Caco-2 (cell line): ENCODE data around the gene CLDN11. TPM values are rescaled to one million over a fixed set of nuclear protein-coding genes. Genes with fewer than 3 reads are reported as not detected.

Experiments used
- BruUV-seq: library from RNA; stranded (reverse); fragments of 400-500 nt; replicated peaks from 2 replicates; lab custom pipeline; 2021; lab: Mats Ljungman, UMichigan
- CTCF ChIA-PET: fragments of 300-600 bp; sonication (Branson Sonifier 250); formaldehyde crosslinking; loops from one replicate; lab custom pipeline; 2022; ENCODE audit warnings: antibody characterized with exemption; lab: Charles Lee
- POLR2A ChIA-PET: fragments of 300-600 bp; sonication (Branson Sonifier 250); formaldehyde crosslinking; loops from one replicate; lab custom pipeline; 2022; ENCODE audit warnings: antibody characterized with exemption; lab: Charles Lee
- DNase-seq, 2 experiments: peaks; one replicate each; pipeline versions ENCODE4 v3.0.0 to v3.0.0-alpha.2; 2020 to 2022
- H3K27me3 ChIP-seq: replicated peaks from 2 replicates; pipeline ENCODE4 v1.6.0; 2011; ENCODE audit warnings: low read length; ENCODE audit not compliant: control insufficient read depth, insufficient read depth
- H3K36me3 ChIP-seq: 2 replicates; pipeline ENCODE4 v1.5.1; 2011; ENCODE audit warnings: low read length; ENCODE audit not compliant: control insufficient read depth, insufficient read depth
- H3K4me1 ChIP-seq: fragments of 250-450 bp; sonication (Bioruptor Pico); 2 replicates; pipeline ENCODE4 v1.5.1; 2020; ENCODE audit warnings: mild to moderate bottlenecking
- H3K4me3 ChIP-seq: 2 replicates; pipeline ENCODE4 v1.5.1; 2011; ENCODE audit warnings: low read depth, mild to moderate bottlenecking, control low read depth, low read length
- H3K9me3 ChIP-seq: fragments of 250-450 bp; sonication (Bioruptor Pico); 2 replicates; pipeline ENCODE4 v1.5.1; 2020; ENCODE audit warnings: mild to moderate bottlenecking, moderate library complexity
- H3K27ac Mint-ChIP-seq: one replicate; pipeline ENCODE4 v1.8.0; 2022; ENCODE audit warnings: mixed read lengths; ENCODE audit not compliant: unreplicated experiment
- H3K27me3 Mint-ChIP-seq: one replicate; pipeline ENCODE4 v1.8.0; 2022; ENCODE audit warnings: mixed read lengths; ENCODE audit not compliant: insufficient read depth, unreplicated experiment
- H3K36me3 Mint-ChIP-seq: one replicate; pipeline ENCODE4 v1.8.0; 2022; ENCODE audit warnings: mild to moderate bottlenecking, mixed read lengths; ENCODE audit not compliant: insufficient read depth, unreplicated experiment
- H3K4me1 Mint-ChIP-seq: one replicate; pipeline ENCODE4 v1.8.0; 2022; ENCODE audit warnings: low read depth, mixed read lengths; ENCODE audit not compliant: unreplicated experiment
- H3K4me3 Mint-ChIP-seq: one replicate; pipeline ENCODE4 v1.8.0; 2022; ENCODE audit warnings: mild to moderate bottlenecking, moderate library complexity, mixed read lengths; ENCODE audit not compliant: unreplicated experiment
- H3K9me3 Mint-ChIP-seq: one replicate; pipeline ENCODE4 v1.8.0; 2022; ENCODE audit warnings: mixed read lengths; ENCODE audit not compliant: unreplicated experiment
- intact Hi-C: fragments of 100-400 bp; cut with micrococcal nuclease; formaldehyde crosslinking; loops from one replicate; pipeline ENCODE4 v1.10.0; 2022; ENCODE audit not compliant: unreplicated experiment
- total RNA-seq: library from RNA; stranded (reverse); gene quantifications from 2 replicates; pipeline ENCODE4 v1.2.3, GENCODE V29; 2022
- TF ChIP-seq, protein P1 (sequence below), 2 experiments: fragments of 200-600 bp in 1 of 2; IDR thresholded peaks; 1 replicate in 1 of 2; 2 replicates in 1 of 2; pipeline versions ENCODE4 v1.5.1 to v1.8.0; 2011 to 2022; ENCODE audit warnings: antibody characterized with exemption in 1 of 2, control low read depth in 1 of 2, inconsistent platforms in 1 of 2, low read depth in 1 of 2, low read length in 1 of 2, mild to moderate bottlenecking in 1 of 2, moderate library complexity in 1 of 2; ENCODE audit not compliant: insufficient read depth in 1 of 2, severe bottlenecking in 1 of 2, unreplicated experiment in 1 of 2

Gene CLDN11
- total RNA-seq, 1 experiment from 2014 or later = 0.41 TPM

DNA sequence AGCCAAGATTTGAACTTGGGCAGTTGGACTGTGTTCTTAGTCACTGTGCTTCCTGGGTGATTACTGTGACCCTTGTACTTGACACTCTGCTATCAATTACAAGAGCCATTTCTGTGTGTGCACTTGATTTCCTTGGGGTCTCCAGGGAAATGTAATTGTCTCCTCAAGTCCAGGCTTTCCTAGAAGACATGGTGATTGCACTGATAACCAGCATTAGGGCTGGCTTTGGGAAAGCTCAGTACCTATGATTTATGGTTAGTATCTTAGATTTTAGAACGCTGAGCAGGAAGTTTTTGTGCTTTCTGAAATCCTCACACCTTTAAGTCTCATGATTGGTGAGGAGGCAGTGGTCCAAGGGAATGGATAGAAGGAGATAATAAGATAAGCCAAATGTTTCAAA, 1.6 kb upstream of the CLDN11 start:
- POLR2A ChIA-PET = no interaction called here
- no peak for DNase-seq
- Mint-ChIP-seq H3K27ac (no peak overlapping the region), H3K36me3 (no peaks in the 10 kb centered on the region), H3K9me3 (no peaks in the 10 kb centered on the region), H3K27me3 (peaks cover 3% of the 10 kb centered on the region), H3K4me1 (no peaks in the 10 kb centered on the region), H3K4me3 (peak overlapping the region; percentile 4)
- TF ChIP-seq, protein P1, sequence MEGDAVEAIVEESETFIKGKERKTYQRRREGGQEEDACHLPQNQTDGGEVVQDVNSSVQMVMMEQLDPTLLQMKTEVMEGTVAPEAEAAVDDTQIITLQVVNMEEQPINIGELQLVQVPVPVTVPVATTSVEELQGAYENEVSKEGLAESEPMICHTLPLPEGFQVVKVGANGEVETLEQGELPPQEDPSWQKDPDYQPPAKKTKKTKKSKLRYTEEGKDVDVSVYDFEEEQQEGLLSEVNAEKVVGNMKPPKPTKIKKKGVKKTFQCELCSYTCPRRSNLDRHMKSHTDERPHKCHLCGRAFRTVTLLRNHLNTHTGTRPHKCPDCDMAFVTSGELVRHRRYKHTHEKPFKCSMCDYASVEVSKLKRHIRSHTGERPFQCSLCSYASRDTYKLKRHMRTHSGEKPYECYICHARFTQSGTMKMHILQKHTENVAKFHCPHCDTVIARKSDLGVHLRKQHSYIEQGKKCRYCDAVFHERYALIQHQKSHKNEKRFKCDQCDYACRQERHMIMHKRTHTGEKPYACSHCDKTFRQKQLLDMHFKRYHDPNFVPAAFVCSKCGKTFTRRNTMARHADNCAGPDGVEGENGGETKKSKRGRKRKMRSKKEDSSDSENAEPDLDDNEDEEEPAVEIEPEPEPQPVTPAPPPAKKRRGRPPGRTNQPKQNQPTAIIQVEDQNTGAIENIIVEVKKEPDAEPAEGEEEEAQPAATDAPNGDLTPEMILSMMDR (IDR thresholded peaks at IDR 0.05; ENCODE audit: insufficient read depth in 1 of 2, low read depth in 1 of 2, low read length in 1 of 2, severe bottlenecking in 1 of 2, unreplicated experiment in 1 of 2) = no peak
- BruUV-seq = no TSS peak
- no peaks in the 10 kb centered on the region for H3K9me3 ChIP-seq
- CTCF ChIA-PET = interaction anchor here (1.5 kb wide), 1 partner anchor 392 kb away, joined by 4 read pairs; no protein-coding TSS in a partner anchor
- intact Hi-C loops = no loop called here
- 0 out of 2 replicates have a peak, but pooled peaks cover 2% of the 10 kb centered on the region for H3K27me3 ChIP-seq
- H3K4me1 ChIP-seq = no peaks in the 10 kb centered on the region
- no peak overlapping the region for H3K4me3 ChIP-seq
- no peaks in the 10 kb centered on the region for H3K36me3 ChIP-seq

DNA sequence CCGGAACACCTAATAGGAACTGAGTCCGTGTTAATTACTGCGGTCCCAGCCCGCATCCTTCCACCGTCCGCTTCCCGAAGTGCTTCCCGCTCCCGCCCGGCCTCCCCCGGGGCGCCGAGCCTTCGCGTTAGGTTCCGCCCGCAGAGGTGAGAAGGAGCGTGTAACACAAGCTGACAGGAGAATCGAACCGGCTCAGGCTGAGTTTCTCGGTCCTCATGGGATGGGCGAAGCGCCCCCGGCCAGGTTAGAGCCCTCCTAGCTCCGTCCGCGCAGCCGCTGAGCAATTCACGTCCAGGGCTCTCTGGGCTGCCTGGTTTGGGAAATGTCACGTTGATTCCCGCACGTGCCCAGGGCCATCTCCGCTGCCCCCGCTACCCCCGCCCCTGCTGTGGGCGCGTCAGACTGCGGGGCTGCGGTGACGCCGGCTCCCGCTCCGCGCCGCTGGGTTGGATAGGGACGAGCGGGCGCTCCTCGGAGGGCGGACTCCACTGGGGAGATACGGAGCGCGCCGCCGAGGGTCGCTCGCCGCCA, 954 bp downstream of the CLDN11 start:
- ChIA-PET POLR2A (no interaction called here), CTCF (interaction anchor here (0.9 kb wide), 1 partner anchor 12 kb away, joined by 4 read pairs; no protein-coding TSS in a partner anchor)
- Histone ChIP-seq H3K36me3 (no peaks in the 10 kb centered on the region), H3K9me3 (no peaks in the 10 kb centered on the region), H3K4me1 (no peaks in the 10 kb centered on the region), H3K4me3 (no peak overlapping the region), H3K27me3 (0 out of 2 replicates have a peak, but pooled peaks cover 2% of the 10 kb centered on the region)
- Mint-ChIP-seq H3K27me3 (peaks cover 3% of the 10 kb centered on the region), H3K36me3 (no peaks in the 10 kb centered on the region), H3K4me3 (no peak overlapping the region), H3K9me3 (no peaks in the 10 kb centered on the region), H3K27ac (no peak overlapping the region), H3K4me1 (no peaks in the 10 kb centered on the region)
- no TSS peak for BruUV-seq
- TF ChIP-seq, protein P1 (IDR thresholded peaks at IDR 0.05; ENCODE audit: insufficient read depth in 1 of 2, low read depth in 1 of 2, low read length in 1 of 2, severe bottlenecking in 1 of 2, unreplicated experiment in 1 of 2) = no peak
- DNase-seq = no peak
- intact Hi-C loops = no loop called here

DNA sequence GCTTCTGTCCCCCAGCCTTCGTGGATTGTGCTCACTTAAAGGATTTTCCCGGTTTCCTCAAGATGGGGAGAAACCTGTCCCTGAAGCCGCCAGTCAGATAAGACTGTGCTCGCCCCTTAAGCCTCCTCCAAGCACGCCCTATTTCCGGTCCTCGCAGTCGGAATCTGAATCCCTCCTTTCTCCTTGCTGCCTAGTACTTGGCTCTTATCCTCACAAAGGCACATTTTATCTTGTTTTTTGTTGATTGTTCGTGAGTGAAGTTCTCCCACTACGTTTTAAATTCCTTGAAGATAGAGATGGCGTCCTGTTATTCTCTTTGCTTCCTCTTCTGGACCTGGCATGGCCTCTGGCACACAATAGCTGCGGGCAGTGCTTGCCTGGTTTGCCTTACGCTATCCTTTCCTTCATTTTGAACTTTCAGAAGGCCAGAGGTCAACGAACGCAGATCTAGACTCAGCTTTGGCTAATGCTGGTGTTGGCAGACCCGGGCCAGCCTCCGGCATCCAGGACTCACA, 1.7 kb downstream of the CLDN11 start:
- no peaks in the 10 kb centered on the region for H3K9me3 ChIP-seq
- no peaks in the 10 kb centered on the region for H3K36me3 Mint-ChIP-seq
- no peak overlapping the region for H3K4me3 ChIP-seq
- BruUV-seq = no TSS peak
- DNase-seq = no peak
- ChIA-PET POLR2A (no interaction called here), CTCF (no interaction called here)
- no peaks in the 10 kb centered on the region for H3K4me1 ChIP-seq
- H3K4me3 Mint-ChIP-seq = no peak overlapping the region
- TF ChIP-seq, protein P1 (IDR thresholded peaks at IDR 0.05; ENCODE audit: insufficient read depth in 1 of 2, low read depth in 1 of 2, low read length in 1 of 2, severe bottlenecking in 1 of 2, unreplicated experiment in 1 of 2) = no peak
- no peaks in the 10 kb centered on the region for H3K4me1 Mint-ChIP-seq
- intact Hi-C loops = no loop called here
- peaks cover 3% of the 10 kb centered on the region for H3K27me3 Mint-ChIP-seq
- 0 out of 2 replicates have a peak, but pooled peaks cover 2% of the 10 kb centered on the region for H3K27me3 ChIP-seq
- no peaks in the 10 kb centered on the region for H3K9me3 Mint-ChIP-seq
- H3K36me3 ChIP-seq = no peaks in the 10 kb centered on the region
- no peak overlapping the region for H3K27ac Mint-ChIP-seq
